T-helper 1 cell (primary cell): ENCODE data around the gene NME4.

Source experiments
- DNase-seq, 5 donors: peaks; one replicate each; pipeline ENCODE4 v3.0.0-alpha.2; 2012 to 2020

The NME4 gene

GRCh38 chr16:363766-364490 is 33.1 kb upstream of the NME4 start:
- no peak for DNase-seq

GRCh38 chr16:364595-365491 is 32.2 kb upstream of the NME4 start:
- DNase-seq, result no peak

- no peak for DNase-seq
Measured at GRCh38 chr16:366476-366875, 30.5 kb upstream of the NME4 start.

- no peak for DNase-seq
Measured at GRCh38 chr16:367333-367903, 29.6 kb upstream of the NME4 start.

- DNase-seq, result no peak
Measured at GRCh38 chr16:368388-369158, 28.4 kb upstream of the NME4 start.

GRCh38 chr16:369275-369865 is 27.6 kb upstream of the NME4 start:
- no peak for DNase-seq

- DNase-seq, result no peak
Measured at GRCh38 chr16:369866-370436, 27.0 kb upstream of the NME4 start.

GRCh38 chr16:370443-370842 is 26.6 kb upstream of the NME4 start, which contains the start of gene MRPL28:
TSS of gene MRPL28 (minus strand) at chr16:370538. CDS start at chr16:370218, 320 bp downstream.
- peak; percentile 81 to 96 (median 87) for DNase-seq

GRCh38 chr16:370979-371514 is 26.0 kb upstream of the NME4 start:
- no peak for DNase-seq

GRCh38 chr16:371515-372301 is 25.3 kb upstream of the NME4 start:
- DNase-seq, result no peak

- no peak for DNase-seq
Measured at GRCh38 chr16:372302-372983, 24.6 kb upstream of the NME4 start.

GRCh38 chr16:373020-373598 is 23.9 kb upstream of the NME4 start:
- no peak for DNase-seq

- no peak for DNase-seq
Measured at GRCh38 chr16:373848-374615, 23.0 kb upstream of the NME4 start.

- DNase-seq, result no peak
Measured at GRCh38 chr16:374616-374926, 22.4 kb upstream of the NME4 start.

GRCh38 chr16:375212-375611 is 21.8 kb upstream of the NME4 start:
- DNase-seq, result no peak

GRCh38 chr16:375927-376816 is 20.8 kb upstream of the NME4 start:
- no peak for DNase-seq

- DNase-seq, result no peak
Measured at GRCh38 chr16:376817-377418, 20.1 kb upstream of the NME4 start.
